Neural cell (in vitro differentiated cells): ENCODE data around the gene REM2. TPM values are rescaled to one million over a fixed set of nuclear protein-coding genes. Genes with fewer than 3 reads are reported as not detected.

Experiments used
- H2AFZ ChIP-seq: fragments of 200-600, 300-800 bp; sonication (generic), shearing (Covaris generic); 2 replicates; pipeline ENCODE4 v1.6.0; 2014; ENCODE audit warnings: low read depth, mild to moderate bottlenecking, antibody characterized with exemption, low read length, moderate library complexity
- H3F3A ChIP-seq: fragments of 200-600 bp; shearing (Covaris generic); 2 replicates; pipeline ENCODE4 v1.6.1; 2016; ENCODE audit warnings: mild to moderate bottlenecking, moderate library complexity, mixed read lengths, antibody characterized with exemption, low read length; ENCODE audit not compliant: insufficient read depth, poor library complexity, severe bottlenecking
- H3K27ac ChIP-seq: fragments of 200-600, 300-800 bp; sonication (generic), shearing (Covaris generic); 2 replicates; pipeline ENCODE4 v1.5.1; 2014; ENCODE audit warnings: mild to moderate bottlenecking, low read length, moderate library complexity
- H3K27me3 ChIP-seq: fragments of 300-800, 200-600 bp; sonication (generic), shearing (Covaris generic); 2 replicates; pipeline ENCODE4 v1.6.0; 2014; ENCODE audit warnings: mild to moderate bottlenecking, low read depth, low read length, moderate library complexity; ENCODE audit not compliant: insufficient read depth
- H3K36me3 ChIP-seq: fragments of 300-800, 200-600 bp; sonication (generic), shearing (Covaris generic); 2 replicates; pipeline ENCODE4 v1.5.1; 2014; ENCODE audit warnings: mild to moderate bottlenecking, antibody characterized with exemption, low read length, moderate library complexity; ENCODE audit not compliant: insufficient read depth
- H3K4me2 ChIP-seq: fragments of 300-800, 200-600 bp; sonication (generic), shearing (Covaris generic); 2 replicates; pipeline ENCODE4 v1.6.0; 2014; ENCODE audit warnings: mild to moderate bottlenecking, low read length
- H3K4me3 ChIP-seq: fragments of 300-800, 200-600 bp; sonication (generic), shearing (Covaris generic); 2 replicates; pipeline ENCODE4 v1.5.1; 2014; ENCODE audit warnings: mild to moderate bottlenecking, low read length, moderate library complexity
- H3K79me2 ChIP-seq: fragments of 200-600 bp; shearing (Covaris generic); replicated peaks from 2 replicates; pipeline ENCODE4 v1.6.0; 2014; ENCODE audit warnings: mild to moderate bottlenecking, low read length, moderate library complexity; ENCODE audit not compliant: insufficient read depth
- H3K9ac ChIP-seq: fragments of 300-800, 200-600 bp; sonication (generic), shearing (Covaris generic); 2 replicates; pipeline ENCODE4 v1.6.1; 2016; ENCODE audit warnings: mild to moderate bottlenecking, low read length, mixed read lengths
- H3K9me2 ChIP-seq: fragments of 200-600 bp; shearing (Covaris generic); 2 replicates; pipeline ENCODE4 v1.6.1; 2016; ENCODE audit warnings: mild to moderate bottlenecking, low read length, mixed read lengths; ENCODE audit not compliant: insufficient read depth
- H3K9me3 ChIP-seq: fragments of 200-600, 300-800 bp; sonication (generic), shearing (Covaris generic); 2 replicates; pipeline ENCODE4 v1.6.1; 2016; ENCODE audit warnings: mild to moderate bottlenecking, mixed run types, low read length, moderate library complexity, mixed read lengths
- H4K20me1 ChIP-seq: fragments of 200-600 bp; shearing (Covaris generic); 2 replicates; pipeline ENCODE4 v1.6.1; 2016; ENCODE audit warnings: mild to moderate bottlenecking, mixed run types; ENCODE audit not compliant: insufficient read depth
- CTCF ChIP-seq: fragments of 450-650 bp; IDR thresholded peaks from 2 replicates; pipeline ENCODE4 v1.5.1; 2014; ENCODE audit warnings: antibody characterized with exemption, mild to moderate bottlenecking, moderate library complexity; ENCODE audit not compliant: poor library complexity, severe bottlenecking
- EP300 ChIP-seq: fragments of 450-650 bp; conservative IDR thresholded peaks from 2 replicates; pipeline ENCODE4 v1.6.1; 2014; ENCODE audit warnings: antibody characterized with exemption, mild to moderate bottlenecking, moderate library complexity; ENCODE audit not compliant: poor library complexity, severe bottlenecking
- EZH2 ChIP-seq: fragments of 200-600, 300-800 bp; shearing (Covaris generic), sonication (generic); IDR thresholded peaks from 2 replicates; pipeline ENCODE4 v1.6.1; 2014; ENCODE audit warnings: antibody characterized with exemption, low read length, borderline replicate concordance, mild to moderate bottlenecking; ENCODE audit not compliant: insufficient read depth, poor library complexity, severe bottlenecking
- MXI1 ChIP-seq: fragments of 450-650 bp; conservative IDR thresholded peaks from 2 replicates; pipeline ENCODE4 v1.6.1; 2014; ENCODE audit warnings: antibody characterized with exemption, mild to moderate bottlenecking; ENCODE audit not compliant: poor library complexity, severe bottlenecking
- POLR2AphosphoS5 ChIP-seq: IDR thresholded peaks from 2 replicates; pipeline ENCODE4 v1.6.1; 2012
- RAD21 ChIP-seq: fragments of 450-650 bp; conservative IDR thresholded peaks from 2 replicates; pipeline ENCODE4 v1.6.1; 2014; ENCODE audit warnings: antibody characterized with exemption, mild to moderate bottlenecking, moderate library complexity
- REST ChIP-seq: IDR thresholded peaks from 2 replicates; pipeline ENCODE4 v1.6.1; 2012; ENCODE audit warnings: borderline replicate concordance
- SMC3 ChIP-seq: fragments of 450-650 bp; conservative IDR thresholded peaks from 2 replicates; pipeline ENCODE4 v1.6.1; 2014; ENCODE audit warnings: antibody characterized with exemption, mild to moderate bottlenecking, moderate library complexity; ENCODE audit not compliant: poor library complexity
- TAF1 ChIP-seq: IDR thresholded peaks from 2 replicates; pipeline ENCODE4 v1.6.1; 2012; ENCODE audit warnings: low read depth
- polyA plus RNA-seq: library from polyadenylated mRNA; depleted of rRNA; stranded (reverse); fragments of >200 nt; gene quantifications from 2 replicates; pipeline ENCODE4 v1.2.3, GENCODE V29; 2014

Gene REM2
- polyA plus RNA-seq, 1 donor from 2014 or later, result 28.6 TPM

- Histone ChIP-seq H3K4me3 (no peak overlapping the region), H3K36me3 (no peaks in the 10 kb centered on the region), H3K27ac (no peak overlapping the region), H3K9me3 (no peaks in the 10 kb centered on the region), H4K20me1 (no peaks in the 10 kb centered on the region), H3F3A (no peaks in the 10 kb centered on the region), H3K9ac (no peak overlapping the region), H3K4me2 (no peak overlapping the region), H2AFZ (no peak overlapping the region), H3K9me2 (no peaks in the 10 kb centered on the region), H3K27me3 (no peaks in the 10 kb centered on the region), H3K79me2 (no peaks in the 10 kb centered on the region)
- TF ChIP-seq TAF1, result no peak
- TF ChIP-seq MXI1, result no peak
- TF ChIP-seq EP300, result no peak
- TF ChIP-seq RAD21, result no peak
- no peak for TF ChIP-seq EZH2
- no peak for TF ChIP-seq POLR2AphosphoS5
Observed at GRCh38 chr14:22845821-22846625, 37.0 kb upstream of the REM2 start.

- Histone ChIP-seq H3K36me3 (no peaks in the 10 kb centered on the region), H3K27me3 (no peaks in the 10 kb centered on the region), H3K9me3 (no peaks in the 10 kb centered on the region), H3K27ac (no peak overlapping the region), H3F3A (no peaks in the 10 kb centered on the region), H3K9ac (no peak overlapping the region), H3K79me2 (no peaks in the 10 kb centered on the region), H3K4me2 (no peak overlapping the region), H2AFZ (no peak overlapping the region), H3K9me2 (no peaks in the 10 kb centered on the region), H3K4me3 (no peak overlapping the region), H4K20me1 (no peaks in the 10 kb centered on the region)
- no peak for TF ChIP-seq REST
- no peak for TF ChIP-seq CTCF
- TF ChIP-seq MXI1, result no peak
- TF ChIP-seq EZH2, result no peak
- no peak for TF ChIP-seq RAD21
- no peak for TF ChIP-seq TAF1
- no peak for TF ChIP-seq POLR2AphosphoS5
- no peak for TF ChIP-seq SMC3
- no peak for TF ChIP-seq EP300
Observed at GRCh38 chr14:22846811-22847307, 36.2 kb upstream of the REM2 start.
